ENCODE results near the gene VASH1.
A peak's percentile ranks its signal among the peaks of the same experiment; 100 is the strongest.

The VASH1 gene

DNA sequence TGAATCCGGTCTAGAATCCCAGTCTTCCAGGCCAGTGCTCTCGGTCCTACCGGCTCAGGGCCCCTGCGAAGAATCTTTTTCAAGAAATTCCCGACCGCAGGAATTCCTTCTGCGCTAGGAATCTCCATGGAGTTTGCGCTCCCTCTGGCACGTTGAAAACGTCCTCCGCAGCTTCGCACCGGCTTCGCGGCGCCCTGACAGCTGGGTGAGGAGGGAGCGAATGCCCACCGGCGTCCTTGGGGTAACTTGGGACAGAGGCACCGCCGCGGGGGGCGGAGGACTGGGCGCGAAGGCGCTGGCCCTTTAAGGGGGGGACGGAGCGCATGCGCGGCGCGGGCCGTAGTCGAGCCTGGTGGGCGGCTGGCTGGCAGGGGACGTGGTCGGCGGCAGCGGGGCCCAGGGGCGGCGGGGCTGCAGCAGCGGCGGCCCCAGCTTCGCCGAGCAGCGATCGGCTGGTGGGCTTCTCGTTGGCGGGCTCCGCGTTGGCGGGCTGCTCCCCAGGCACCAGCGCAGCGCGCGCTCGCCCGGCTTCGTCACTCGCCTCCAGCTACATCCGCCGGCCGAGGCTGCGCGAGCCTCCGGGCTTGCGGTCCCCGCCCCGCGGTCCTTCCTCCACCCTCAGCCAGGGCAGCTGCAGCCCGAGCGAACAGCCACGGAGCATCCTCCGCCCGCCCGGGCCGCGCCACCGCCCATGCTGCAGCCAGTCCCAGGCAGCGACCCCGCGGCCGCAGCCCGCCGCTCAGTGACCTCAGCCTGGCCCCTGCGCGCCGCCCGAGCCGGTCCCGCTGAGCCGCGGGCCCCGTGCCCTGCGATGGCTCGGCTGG is at the start of gene VASH1:
VASH1 (plus strand) TSS at position 333 of the 824 bp plus-strand sequence. CDS start 1,354 bp downstream, outside the sequence.
- TF ChIP-seq, protein P1, sequence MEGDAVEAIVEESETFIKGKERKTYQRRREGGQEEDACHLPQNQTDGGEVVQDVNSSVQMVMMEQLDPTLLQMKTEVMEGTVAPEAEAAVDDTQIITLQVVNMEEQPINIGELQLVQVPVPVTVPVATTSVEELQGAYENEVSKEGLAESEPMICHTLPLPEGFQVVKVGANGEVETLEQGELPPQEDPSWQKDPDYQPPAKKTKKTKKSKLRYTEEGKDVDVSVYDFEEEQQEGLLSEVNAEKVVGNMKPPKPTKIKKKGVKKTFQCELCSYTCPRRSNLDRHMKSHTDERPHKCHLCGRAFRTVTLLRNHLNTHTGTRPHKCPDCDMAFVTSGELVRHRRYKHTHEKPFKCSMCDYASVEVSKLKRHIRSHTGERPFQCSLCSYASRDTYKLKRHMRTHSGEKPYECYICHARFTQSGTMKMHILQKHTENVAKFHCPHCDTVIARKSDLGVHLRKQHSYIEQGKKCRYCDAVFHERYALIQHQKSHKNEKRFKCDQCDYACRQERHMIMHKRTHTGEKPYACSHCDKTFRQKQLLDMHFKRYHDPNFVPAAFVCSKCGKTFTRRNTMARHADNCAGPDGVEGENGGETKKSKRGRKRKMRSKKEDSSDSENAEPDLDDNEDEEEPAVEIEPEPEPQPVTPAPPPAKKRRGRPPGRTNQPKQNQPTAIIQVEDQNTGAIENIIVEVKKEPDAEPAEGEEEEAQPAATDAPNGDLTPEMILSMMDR (IDR thresholded peaks at IDR 0.05; ENCODE audit: insufficient read depth, missing control alignments) = no peak
- DNase-seq (ENCODE audit: insufficient read length, low spot score) = peak; percentile 96
- FAIRE-seq = no peak

DNA sequence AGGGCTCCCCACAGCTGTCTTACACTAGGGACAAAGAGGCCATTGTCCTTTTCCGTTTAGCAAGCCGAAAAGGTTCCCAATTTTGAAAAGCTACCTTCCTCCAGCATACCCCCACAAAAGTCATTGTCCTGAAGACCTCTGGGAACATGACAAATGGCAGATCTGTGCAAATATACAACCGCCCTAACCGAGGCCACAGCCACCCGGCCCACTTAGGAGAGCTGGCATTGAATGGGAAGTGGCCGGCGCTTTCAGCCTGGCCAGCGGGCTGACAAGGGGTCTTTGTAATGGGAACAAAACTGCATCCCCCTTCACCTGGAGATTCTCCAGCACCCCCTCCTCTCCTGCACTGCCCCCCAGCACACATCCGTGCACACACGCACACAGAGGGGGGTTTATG is 48.1 kb upstream of the VASH1 start:
- FAIRE-seq (no peak), DNase-seq (ENCODE audit: insufficient read length, low spot score) (no peak)
- TF ChIP-seq, protein P1 (IDR thresholded peaks at IDR 0.05; ENCODE audit: insufficient read depth, missing control alignments) = no peak

DNA sequence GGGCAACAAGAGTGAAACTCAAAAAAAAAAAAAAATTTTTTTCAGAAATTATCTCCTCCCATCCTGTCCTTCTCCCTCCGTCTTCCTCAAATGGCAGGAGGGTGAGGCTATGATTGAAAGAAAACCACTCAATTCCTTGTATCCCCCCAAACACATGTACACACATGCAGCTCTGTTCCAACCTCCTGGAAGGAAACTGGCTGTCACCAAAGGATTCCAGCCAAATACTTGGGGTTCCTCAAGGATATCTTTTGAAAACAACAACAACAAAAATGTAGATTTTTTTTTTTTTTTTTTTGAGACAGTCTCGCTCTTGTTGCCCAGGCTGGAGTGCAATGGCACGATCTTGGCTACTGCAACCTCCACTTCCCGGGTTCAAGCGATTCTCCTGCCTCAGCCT is 46.8 kb upstream of the VASH1 start:
- TF ChIP-seq, protein P1 (IDR thresholded peaks at IDR 0.05; ENCODE audit: insufficient read depth, missing control alignments) = no peak
- DNase-seq (ENCODE audit: insufficient read length, low spot score) (no peak), FAIRE-seq (no peak)

DNA sequence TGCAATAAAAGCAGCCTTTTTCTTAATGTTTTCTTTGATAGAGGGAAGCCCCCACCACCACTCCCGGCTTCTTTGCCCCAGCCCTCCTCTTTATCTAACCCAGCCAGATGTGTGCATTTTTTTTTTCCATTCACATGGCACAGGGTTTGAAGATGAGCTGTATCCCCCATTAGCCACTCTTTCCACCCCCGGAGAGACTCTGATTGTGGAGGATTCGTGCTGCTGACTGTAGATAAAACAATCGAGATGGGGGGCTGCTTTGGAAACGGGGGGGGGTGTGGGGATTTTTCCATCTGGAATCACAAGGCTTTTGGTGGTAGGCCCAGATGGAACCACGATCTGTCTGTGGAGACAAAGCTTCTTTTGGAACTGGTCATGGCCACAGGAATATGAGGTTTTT is 46.2 kb upstream of the VASH1 start:
- DNase-seq (ENCODE audit: insufficient read length, low spot score) (no peak), FAIRE-seq (no peak)
- TF ChIP-seq, protein P1 (IDR thresholded peaks at IDR 0.05; ENCODE audit: insufficient read depth, missing control alignments) = no peak

DNA sequence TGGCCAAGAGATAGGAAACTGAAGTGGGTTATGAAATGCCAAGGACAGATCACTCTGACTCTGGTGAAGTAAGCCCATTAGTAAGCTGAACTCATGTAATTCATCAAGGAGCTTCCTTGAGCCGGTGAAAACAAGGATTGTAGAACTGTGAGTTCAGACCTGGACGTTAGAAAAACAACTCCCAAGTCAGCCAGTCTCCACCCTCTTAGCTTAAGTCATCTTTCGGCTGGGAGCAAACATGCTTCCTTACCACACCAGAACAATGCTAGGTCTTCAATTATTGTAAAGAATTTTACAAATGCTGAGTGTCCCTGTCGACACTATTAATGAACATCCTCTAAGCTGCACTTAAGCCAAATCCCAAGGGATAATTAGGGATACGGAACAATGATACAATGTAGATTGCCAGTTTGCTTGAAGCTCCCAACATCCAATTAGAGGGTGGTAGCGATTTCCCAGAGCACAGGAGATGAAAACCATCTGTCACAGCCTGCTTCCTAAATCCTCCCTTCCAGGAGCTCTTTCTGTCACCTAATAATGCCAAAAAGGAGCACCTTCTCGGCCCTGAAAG is 45.7 kb upstream of the VASH1 start:
- FAIRE-seq = peak; percentile 97
- DNase-seq (ENCODE audit: insufficient read length, low spot score) = peak; percentile 45
- TF ChIP-seq, protein P1 (IDR thresholded peaks at IDR 0.05; ENCODE audit: insufficient read depth, missing control alignments) = no peak

DNA sequence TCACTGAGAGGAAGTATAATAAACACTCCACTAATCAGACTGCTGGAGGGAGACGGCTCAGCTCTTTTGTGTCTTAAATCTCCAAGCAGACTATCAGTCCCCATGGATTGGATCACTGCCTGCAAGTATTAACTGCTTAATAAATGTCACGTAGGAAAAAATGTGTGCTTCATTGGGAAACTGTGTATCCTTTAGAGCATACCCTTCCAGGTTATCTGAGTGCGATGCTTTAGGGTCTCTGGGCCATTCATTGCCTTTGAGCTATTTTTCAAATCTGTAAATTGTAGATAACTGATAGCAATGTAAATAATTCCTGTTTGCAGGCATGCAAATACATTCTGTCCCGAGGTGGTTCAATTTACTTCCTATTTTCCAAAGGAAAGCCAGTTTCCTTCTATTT is 45.0 kb upstream of the VASH1 start:
- DNase-seq (ENCODE audit: insufficient read length, low spot score) (no peak), FAIRE-seq (peak; percentile 82)
- TF ChIP-seq, protein P1 (IDR thresholded peaks at IDR 0.05; ENCODE audit: insufficient read depth, missing control alignments) = no peak

Measured in D721Med (cell line).